Stimulated activated CD4-positive, alpha-beta T cell treated with anti-CD3 and anti-CD28 coated beads, Interleukin-2, amount 100 ng/mL, for 48 hours (primary cell): ENCODE results near the gene COL4A5.
"Not testable (repeated sequence)": the region's sequence is repeated elsewhere in the genome, so short reads cannot be mapped to it uniquely, and the experiment has no call there.

ENCODE experiments used
- DNase-seq, 2 donors: peaks; one replicate each; pipeline ENCODE4 v3.0.0-alpha.2; 2020

The COL4A5 gene

GRCh38 chrX:108439426-108439942 is at the start of gene COL4A5:
TSS of gene COL4A5 (plus strand) at chrX:108439838. CDS start at chrX:108440126, 288 bp downstream.
- DNase-seq, result no peak

DNA sequence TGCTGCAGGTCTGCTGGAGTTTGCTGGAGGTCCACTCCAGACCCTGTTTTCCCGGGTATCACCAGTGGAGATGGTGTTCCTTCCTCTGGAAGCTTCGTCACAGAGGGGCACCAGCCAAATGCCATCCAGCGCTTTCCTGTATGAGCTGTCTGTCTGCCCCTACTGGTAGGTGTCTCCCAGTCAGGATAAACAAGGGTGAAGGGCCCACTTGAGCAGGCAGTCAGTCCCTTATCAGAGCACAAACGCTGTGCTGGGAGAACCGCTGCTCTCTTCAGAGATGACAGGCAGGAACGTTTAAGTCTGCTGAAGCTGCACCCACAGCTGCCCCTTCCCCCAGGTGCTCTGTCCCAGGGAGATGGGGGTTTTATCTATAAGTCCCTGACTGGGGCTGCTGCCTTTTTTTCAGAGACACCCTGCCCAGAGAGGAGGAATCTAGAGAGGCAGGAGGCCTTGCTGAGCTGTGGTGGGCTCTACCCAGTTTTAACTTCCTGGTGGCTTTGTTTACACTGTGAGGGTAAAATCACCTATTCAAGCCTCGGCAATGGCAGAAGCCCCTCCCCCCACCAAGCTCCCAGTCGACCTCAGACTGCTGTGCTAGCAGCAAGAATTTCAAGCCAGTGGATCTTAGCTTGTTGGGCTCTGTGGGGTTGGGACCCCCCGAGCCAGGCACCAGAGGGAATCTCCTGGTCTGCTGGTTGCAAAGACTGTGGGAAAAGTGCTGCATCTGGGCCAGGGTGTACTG is 48.5 kb upstream of the COL4A5 start:
- not testable (repeated sequence) for DNase-seq

DNA sequence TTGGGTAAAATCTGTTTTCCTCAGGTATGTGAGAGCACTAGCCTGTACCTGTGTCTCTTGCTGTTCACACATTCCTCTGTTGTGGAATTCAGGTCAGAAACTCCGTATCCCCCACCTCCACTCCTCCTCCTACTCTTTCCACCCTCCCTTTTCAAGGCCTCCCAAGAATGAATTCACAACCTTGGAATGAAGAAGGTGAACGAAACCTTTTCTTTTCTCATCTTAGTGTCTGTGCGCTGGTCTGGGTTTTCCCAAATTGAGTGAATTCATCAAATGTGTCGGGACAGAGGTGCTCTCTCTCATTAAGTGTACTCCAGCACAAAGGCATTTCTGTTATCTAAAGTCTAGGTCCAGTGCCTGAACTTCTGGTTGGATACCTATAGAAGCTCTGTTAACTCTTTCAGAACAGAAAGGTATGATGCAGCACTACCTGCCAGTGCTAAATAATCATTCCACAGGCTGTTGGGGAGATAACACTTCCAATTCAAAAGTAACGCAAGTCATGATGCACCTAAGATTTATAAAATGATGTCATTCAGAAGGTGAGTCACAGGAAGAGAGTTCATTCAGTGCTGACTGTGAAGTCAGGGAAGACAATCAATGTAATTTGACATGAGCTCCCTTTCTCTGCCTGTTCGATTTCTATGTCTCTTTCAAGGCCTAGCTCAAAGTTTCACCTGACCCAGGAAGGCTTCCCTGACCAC is 43.3 kb upstream of the COL4A5 start:
- DNase-seq, result no peak

GRCh38 chrX:108396986-108397385 is 42.7 kb upstream of the COL4A5 start:
- DNase-seq, result no peak

DNA sequence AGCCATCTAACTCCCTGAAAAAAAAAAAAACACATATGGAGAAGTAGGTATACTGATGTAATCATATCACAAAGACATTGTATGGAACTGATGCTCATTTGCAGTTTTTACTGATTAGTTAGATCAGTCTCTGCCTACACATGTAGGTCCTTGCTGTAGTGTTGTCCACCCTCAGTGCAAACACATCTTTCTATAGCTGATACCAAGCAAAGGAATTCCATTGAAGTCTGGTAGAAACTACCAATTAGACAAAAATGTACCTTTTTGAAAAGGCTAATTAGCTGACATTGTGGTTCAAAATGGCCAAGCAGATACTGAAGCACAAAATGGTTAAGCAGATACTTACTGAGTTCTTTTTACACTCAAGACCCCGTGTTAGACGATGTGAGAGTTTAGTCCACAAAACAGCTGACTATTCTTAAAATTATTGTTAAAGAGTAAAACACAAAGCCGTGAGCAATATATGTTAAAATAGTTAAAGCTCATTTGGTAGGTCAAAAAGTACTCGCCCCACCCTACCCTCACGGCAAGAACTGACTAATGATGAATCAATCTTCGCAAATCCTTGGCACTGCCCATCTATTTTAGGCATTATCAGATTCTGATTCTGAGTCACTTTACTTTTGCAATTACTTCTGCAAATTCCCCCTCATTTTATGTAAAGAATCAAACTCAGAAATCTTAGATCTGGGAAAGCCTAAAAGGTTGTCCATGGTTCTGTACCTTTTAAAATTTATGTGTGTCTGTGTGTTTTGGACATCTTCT is 41.8 kb upstream of the COL4A5 start:
- DNase-seq, result no peak

GRCh38 chrX:108399418-108400165 is 40.0 kb upstream of the COL4A5 start:
- DNase-seq, result no peak

- DNase-seq, result no peak
Measured at GRCh38 chrX:108412783-108413182, 26.9 kb upstream of the COL4A5 start.

GRCh38 chrX:108415146-108415545 is 24.5 kb upstream of the COL4A5 start:
- DNase-seq, result no peak

GRCh38 chrX:108415891-108416290 is 23.7 kb upstream of the COL4A5 start:
- no peak for DNase-seq

- DNase-seq, result no peak
Measured at GRCh38 chrX:108417257-108417656, 22.4 kb upstream of the COL4A5 start.

GRCh38 chrX:108419401-108419800 is 20.2 kb upstream of the COL4A5 start:
- DNase-seq, result no peak

- DNase-seq, result no peak
Measured at GRCh38 chrX:108420481-108420880, 19.2 kb upstream of the COL4A5 start.

GRCh38 chrX:108426262-108426661 is 13.4 kb upstream of the COL4A5 start:
- no peak for DNase-seq

DNA sequence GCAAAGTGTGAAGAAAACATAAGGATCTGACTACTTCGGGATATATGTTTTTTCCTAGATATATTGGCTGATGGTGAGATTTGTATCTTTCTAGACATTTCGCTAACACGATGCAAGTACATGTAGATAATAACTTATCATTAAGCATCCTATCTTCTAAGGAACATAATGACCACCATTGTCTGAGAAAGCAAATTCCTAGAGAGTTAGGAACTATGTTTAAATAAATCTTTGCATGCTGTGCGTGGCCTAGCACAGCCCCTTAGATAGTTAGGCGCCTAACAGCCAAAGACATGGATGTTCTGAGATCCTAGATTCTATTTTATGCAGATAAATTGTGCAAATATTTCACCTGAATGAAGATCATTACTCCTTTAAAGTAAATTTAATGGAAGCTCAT is 4.4 kb upstream of the COL4A5 start:
- DNase-seq, result no peak

DNA sequence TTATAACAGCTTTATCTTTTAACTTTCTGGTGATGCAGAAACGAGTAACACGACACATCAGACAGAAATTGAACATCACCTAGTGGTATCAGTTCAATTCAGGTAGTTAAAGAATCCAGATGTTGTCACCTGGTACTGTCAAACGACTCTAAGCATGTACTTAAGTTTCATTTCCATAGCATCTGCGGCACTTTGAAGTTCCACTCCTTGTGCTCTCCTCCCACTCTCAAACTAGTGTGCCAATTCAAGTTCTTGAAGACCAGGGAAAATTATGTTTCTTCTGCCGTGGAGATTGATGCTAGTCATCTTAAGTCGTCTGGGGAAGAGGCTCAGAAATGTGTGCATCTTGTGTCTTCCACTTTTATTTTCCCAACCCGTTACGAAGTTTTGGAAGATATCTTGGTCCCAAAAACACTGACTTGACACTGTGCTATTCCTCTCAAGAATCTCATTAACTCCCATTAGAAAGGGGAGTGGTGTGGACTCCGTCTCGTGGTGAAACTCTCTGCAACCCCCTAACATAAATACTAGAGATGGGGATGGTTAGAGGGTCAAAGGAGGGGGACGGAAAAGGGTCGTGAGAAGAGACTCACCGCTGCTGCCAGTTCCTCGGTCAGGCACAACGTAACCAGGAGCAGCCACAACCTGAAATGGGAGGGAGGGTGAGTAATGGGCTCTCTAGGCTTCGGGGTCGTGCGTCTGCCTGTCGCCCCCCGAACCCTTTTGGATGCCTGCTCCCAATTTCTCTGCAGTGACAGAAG is 2.1 kb upstream of the COL4A5 start:
- DNase-seq, result no peak

DNA sequence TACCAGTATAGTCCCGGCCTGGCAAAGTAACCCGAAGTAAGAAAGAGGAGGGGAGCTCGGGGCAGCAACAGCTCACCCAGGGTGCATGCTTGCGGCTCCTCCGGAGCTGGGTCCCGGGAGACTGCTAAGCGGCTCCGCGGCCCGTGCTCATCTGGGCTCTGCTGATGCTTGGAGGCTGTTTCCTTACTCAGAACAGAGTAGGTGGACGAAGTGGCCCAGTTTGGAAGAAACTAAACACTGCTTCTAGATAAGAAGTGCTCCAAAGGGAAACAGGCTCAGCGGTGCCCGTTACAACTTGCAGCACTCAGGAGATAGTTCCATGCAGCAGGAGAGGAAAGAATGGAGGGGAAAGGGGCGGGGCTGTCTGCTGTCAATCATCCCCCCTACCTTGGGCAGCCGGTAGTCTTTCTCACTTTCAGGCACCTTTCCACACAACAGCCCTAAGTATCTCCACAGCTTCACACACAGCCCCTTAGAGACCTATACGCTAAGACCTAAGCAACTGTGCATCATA is 1.5 kb upstream of the COL4A5 start, which contains the start of gene COL4A6:
Gene COL4A6 (minus strand): TSS at position 313 of the 514 bp plus-strand sequence. CDS start 226 bp downstream, at position 87.
- no peak for DNase-seq

- no peak for DNase-seq
Measured at GRCh38 chrX:108439961-108440696, 491 bp downstream of the COL4A5 start.

- DNase-seq, result no peak
Measured at GRCh38 chrX:108442901-108443464, 3.3 kb downstream of the COL4A5 start.

- no peak for DNase-seq
Measured at GRCh38 chrX:108447303-108447702, 7.7 kb downstream of the COL4A5 start.

DNA sequence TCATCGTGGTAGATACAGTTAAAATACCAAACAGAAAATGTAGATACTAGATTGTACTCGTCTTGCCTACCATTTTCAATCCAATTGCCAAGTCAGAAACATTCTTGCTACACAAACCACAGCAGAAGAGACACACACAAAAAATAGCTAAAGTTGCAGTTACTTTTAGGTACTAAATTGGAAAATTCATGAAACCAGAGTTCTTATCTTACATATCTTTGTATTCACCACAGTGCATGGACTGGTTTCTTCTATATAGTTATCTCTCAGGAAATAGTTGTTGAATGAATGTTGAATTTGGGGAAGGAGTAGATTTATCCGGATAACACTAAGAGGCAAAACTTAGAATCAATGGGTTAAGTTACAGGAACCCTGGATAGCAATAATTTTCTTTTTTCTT is 14.2 kb downstream of the COL4A5 start:
- DNase-seq, result no peak
